HG03095 (cell line): ENCODE measurements around the gene SGF29.
"Not testable (repeated sequence)": the region's sequence is repeated elsewhere in the genome, so short reads cannot be mapped to it uniquely, and the experiment has no call there.

ENCODE experiments used
- ATAC-seq: cut with Tn5 transposase; IDR thresholded peaks from one replicate; pipeline ENCODE4 v1.9.1; 2021; ENCODE audit warnings: moderate library complexity; ENCODE audit not compliant: unreplicated experiment

The SGF29 gene

GRCh38 chr16:28563218-28563617 lies 9.5 kb downstream of the SGF29 start:
- ATAC-seq, result no peak

- ATAC-seq, result not testable (repeated sequence)
Observed at GRCh38 chr16:28566233-28566925, 12.7 kb downstream of the SGF29 start.

GRCh38 chr16:28567292-28567691 lies 13.6 kb downstream of the SGF29 start:
- ATAC-seq, result no peak

GRCh38 chr16:28569021-28569420 lies 15.3 kb downstream of the SGF29 start:
- ATAC-seq, result no peak

GRCh38 chr16:28569968-28570752 lies 16.4 kb downstream of the SGF29 start:
- ATAC-seq, result no peak

GRCh38 chr16:28572696-28573510 lies 19.2 kb downstream of the SGF29 start:
- ATAC-seq, result no peak

GRCh38 chr16:28573738-28574718 lies 20.3 kb downstream of the SGF29 start:
- ATAC-seq, result no peak

- no peak for ATAC-seq
Observed at GRCh38 chr16:28574925-28575324, 21.2 kb downstream of the SGF29 start.

- no peak for ATAC-seq
Observed at GRCh38 chr16:28575446-28576109, 21.9 kb downstream of the SGF29 start.

GRCh38 chr16:28580726-28581315 lies 27.1 kb downstream of the SGF29 start:
- ATAC-seq, result no peak

- ATAC-seq, result no peak
Observed at GRCh38 chr16:28585674-28586073, 32.0 kb downstream of the SGF29 start.

GRCh38 chr16:28586466-28586865 lies 32.7 kb downstream of the SGF29 start:
- no peak for ATAC-seq

- no peak for ATAC-seq
Observed at GRCh38 chr16:28587386-28587785, 33.7 kb downstream of the SGF29 start.

GRCh38 chr16:28589069-28589468 lies 35.3 kb downstream of the SGF29 start:
- ATAC-seq, result no peak

GRCh38 chr16:28589930-28590329 lies 36.2 kb downstream of the SGF29 start:
- ATAC-seq, result no peak

- ATAC-seq, result no peak
Observed at GRCh38 chr16:28590384-28591340, 36.9 kb downstream of the SGF29 start.

GRCh38 chr16:28591355-28591754 lies 37.6 kb downstream of the SGF29 start:
- no peak for ATAC-seq

GRCh38 chr16:28592511-28592910 lies 38.8 kb downstream of the SGF29 start:
- ATAC-seq, result no peak
